B cell (primary cell): ENCODE results near the gene PLEKHO2. TPM values are rescaled to one million over a fixed set of nuclear protein-coding genes. Genes with fewer than 3 reads are reported as not detected.
A peak's percentile ranks its signal among the peaks of the same experiment; 100 is the strongest.

Source experiments
- ATAC-seq: fragments of 200-7000 bp; cut with Tn5 transposase; one replicate; pipeline ENCODE4 v1.10.0; 2021; ENCODE audit warnings: low read depth, mild to moderate bottlenecking, moderate number of reproducible peaks, moderate library complexity
- CTCF ChIA-PET: fragments of 350-600 bp; sonication (Branson Sonifier 250); formaldehyde crosslinking; loops from one replicate; lab custom pipeline; 2021; ENCODE audit warnings: antibody characterized with exemption, inconsistent platforms; lab: Charles Lee
- POLR2A ChIA-PET: fragments of 350-600 bp; sonication (Branson Sonifier 250); formaldehyde crosslinking; loops from one replicate; lab custom pipeline; 2021; ENCODE audit warnings: antibody characterized with exemption; lab: Charles Lee
- DNase-seq: peaks from one replicate; pipeline ENCODE4 v3.0.0; 2013
- H2AFZ ChIP-seq: 2 replicates; pipeline ENCODE4 v1.6.1; 2012; ENCODE audit warnings: mild to moderate bottlenecking, low read depth, low read length; ENCODE audit not compliant: insufficient read depth, poor library complexity, severe bottlenecking
- H3K27ac ChIP-seq, 2 donors: 1 replicate in 1 of 2; 2 replicates in 1 of 2; pipeline ENCODE4 v1.5.1; 2012 to 2013; ENCODE audit warnings: low read length in 2 of 2, mild to moderate bottlenecking in 2 of 2, moderate library complexity in 1 of 2
- H3K27me3 ChIP-seq, 4 experiments: fragments of 200-600 bp in 1 of 4; sonication (generic) in 1 of 4; replicated peaks in 1 of 4; 1 replicate in 2 of 4; 2 replicates in 2 of 4; pipeline versions ENCODE4 v1.6.1 to v1.7.0; 2013 to 2016; ENCODE audit warnings: low read length in 3 of 4, mild to moderate bottlenecking in 2 of 4, mixed read lengths in 1 of 4, moderate library complexity in 1 of 4; ENCODE audit not compliant: insufficient read depth in 4 of 4, control insufficient read depth in 3 of 4; ENCODE audit errors: control extremely low read depth in 1 of 4
- H3K36me3 ChIP-seq, 2 experiments: replicated peaks in 1 of 2; 1 replicate in 1 of 2; 2 replicates in 1 of 2; pipeline versions ENCODE4 v1.6.1 to v1.7.1; 2013; ENCODE audit warnings: low read length in 1 of 2; ENCODE audit not compliant: insufficient read depth in 2 of 2, control insufficient read depth in 1 of 2; ENCODE audit errors: control extremely low read depth in 1 of 2, extremely low read depth in 1 of 2
- H3K4me1 ChIP-seq, 2 donors: fragments of 200-600 bp in 1 of 2; sonication (generic) in 1 of 2; 1 replicate in 1 of 2; 2 replicates in 1 of 2; pipeline versions ENCODE4 v1.5.1 to v1.6.1; 2013 to 2017; ENCODE audit warnings: low read length in 2 of 2; ENCODE audit not compliant: control insufficient read depth in 2 of 2, insufficient read depth in 2 of 2
- H3K4me2 ChIP-seq: replicated peaks from 2 replicates; pipeline ENCODE3; 2012; ENCODE audit warnings: mild to moderate bottlenecking, low read depth, low read length; ENCODE audit not compliant: poor library complexity, severe bottlenecking
- H3K4me3 ChIP-seq, 5 experiments: fragments of 200-600 bp in 1 of 5; sonication (generic) in 1 of 5; 1 replicate in 3 of 5; 2 replicates in 2 of 5; pipeline versions ENCODE4 v1.5.1 to v1.7.0; 2011 to 2016; ENCODE audit warnings: low read length in 4 of 5, mild to moderate bottlenecking in 4 of 5, low read depth in 2 of 5, control low read depth in 1 of 5, moderate library complexity in 1 of 5; ENCODE audit not compliant: insufficient read depth in 1 of 5; ENCODE audit errors: control extremely low read depth in 1 of 5, extremely low read depth in 1 of 5
- H3K79me2 ChIP-seq: fragments of 200-600 bp; sonication (generic); one replicate; pipeline ENCODE4 v1.6.0; 2016; ENCODE audit warnings: low read length; ENCODE audit not compliant: control insufficient read depth, insufficient read depth
- H3K9ac ChIP-seq: fragments of 200-600 bp; sonication (generic); 2 replicates; pipeline ENCODE4 v1.6.1; 2017; ENCODE audit warnings: mild to moderate bottlenecking, low read length, moderate library complexity
- H3K9me3 ChIP-seq, 3 donors: one replicate each; pipeline versions ENCODE4 v1.6.1 to v1.7.1; 2013; ENCODE audit warnings: low read length in 2 of 3; ENCODE audit not compliant: control insufficient read depth in 2 of 3, insufficient read depth in 1 of 3; ENCODE audit errors: control extremely low read depth in 1 of 3
- H4K20me1 ChIP-seq: 2 replicates; pipeline ENCODE4 v1.6.0; 2012; ENCODE audit warnings: mild to moderate bottlenecking, low read length; ENCODE audit not compliant: insufficient read depth, control insufficient read depth, poor library complexity, severe bottlenecking
- H3K27ac Mint-ChIP-seq: one replicate; pipeline ENCODE4 v1.8.0; 2021; ENCODE audit warnings: mixed read lengths
- H3K27me3 Mint-ChIP-seq: one replicate; pipeline ENCODE4 v1.8.0; 2021; ENCODE audit warnings: mixed read lengths
- H3K4me1 Mint-ChIP-seq: one replicate; pipeline ENCODE4 v1.8.0; 2021; ENCODE audit warnings: mixed read lengths
- H3K4me3 Mint-ChIP-seq: one replicate; pipeline ENCODE4 v1.8.0; 2021; ENCODE audit warnings: mixed read lengths
- H3K9me3 Mint-ChIP-seq: one replicate; pipeline ENCODE4 v1.8.0; 2022; ENCODE audit warnings: mixed read lengths; ENCODE audit not compliant: insufficient read depth
- EZH2 ChIP-seq: IDR thresholded peaks from 2 replicates; pipeline ENCODE4 v1.6.1; 2012; ENCODE audit warnings: borderline replicate concordance, low read depth, mild to moderate bottlenecking, moderate library complexity, low read length; ENCODE audit not compliant: insufficient read depth, poor library complexity, severe bottlenecking
- WGBS: methylation state at CpG from one replicate; pipeline ENCODE4 v1.1.5; 2013; ENCODE audit warnings: missing lambda C conversion rate; ENCODE audit not compliant: insufficient coverage; 5-methylcytosine and 5-hydroxymethylcytosine counted together
- intact Hi-C: fragments of 100-400 bp; cut with micrococcal nuclease; formaldehyde crosslinking; loops from one replicate; pipeline ENCODE4 v1.10.0; 2022
- polyA plus RNA-seq: library from polyadenylated mRNA; depleted of rRNA; stranded (reverse); fragments of >200 nt; gene quantifications from 2 replicates; pipeline ENCODE4 v1.2.3, GENCODE V29; 2012
- total RNA-seq, 2 donors: library from RNA; stranded (reverse); fragments of 120-200 nt in 1 of 2; gene quantifications; 1 replicate in 1 of 2; 2 replicates in 1 of 2; pipeline versions ENCODE4 v1.2.3 to v1.2.4, GENCODE V29; 2013 to 2022
- TF ChIP-seq, protein P1 (sequence below): fragments of 200-600 bp; IDR thresholded peaks from one replicate; pipeline ENCODE4 v1.8.0; 2022; ENCODE audit warnings: antibody characterized with exemption, mild to moderate bottlenecking

The PLEKHO2 gene
- total and polyA plus RNA-seq, 2 donors (not counting 1 experiment from before 2014, with no cell fraction given) = 13.7 to 23.1 TPM

DNA sequence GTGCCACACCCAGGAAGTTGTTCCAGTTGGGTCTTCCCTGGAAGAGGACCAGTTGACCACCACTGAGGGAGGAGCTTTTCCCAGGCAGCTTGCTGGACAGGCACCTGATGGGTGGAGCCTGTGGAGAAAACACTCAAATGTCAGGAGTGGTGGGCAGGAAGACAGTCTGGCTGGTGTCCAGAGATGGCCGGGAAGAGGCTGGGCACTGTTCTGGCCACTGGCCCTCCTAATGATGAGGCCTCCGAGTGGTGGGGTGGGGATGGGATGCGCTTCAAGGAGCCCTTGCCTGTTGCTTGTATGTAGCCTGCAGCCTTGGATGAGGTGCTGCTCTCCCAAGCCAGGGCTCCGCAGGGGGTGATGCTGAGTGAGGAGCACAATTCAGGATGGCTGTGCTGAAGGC is 12.3 kb downstream of the PLEKHO2 start:
- Histone ChIP-seq H3K9ac (no peak overlapping the region), H3K4me1 (peaks cover 19 to 38% of the 10 kb centered on the region in 2 donors), H3K27me3 (no peaks in the 10 kb centered on the region), H3K4me3 (no peak overlapping the region), H4K20me1 (peaks cover 86% of the 10 kb centered on the region), H3K36me3 (peaks cover 0 to 78% of the 10 kb centered on the region in 2 experiments), H2AFZ (no peak overlapping the region), H3K79me2 (peaks cover 90% of the 10 kb centered on the region), H3K27ac (no peak overlapping the region), H3K9me3 (no peaks in the 10 kb centered on the region), H3K4me2 (no peak overlapping the region)
- no peak for ATAC-seq
- CTCF ChIA-PET = interaction anchor here (0.5 kb wide), 1 partner anchor 508 kb away, joined by 3 read pairs; no protein-coding TSS in a partner anchor
- Mint-ChIP-seq H3K4me1 (peaks cover 66% of the 10 kb centered on the region), H3K9me3 (no peaks in the 10 kb centered on the region), H3K27me3 (no peaks in the 10 kb centered on the region), H3K4me3 (no peak overlapping the region), H3K27ac (peak overlapping the region; percentile 15)
- WGBS = 65% methylated on average over 3 of the region's 4 CpGs
- no peak for DNase-seq
- POLR2A ChIA-PET = no interaction called here
- intact Hi-C loops = no loop called here
- TF ChIP-seq EZH2 = no peak
- TF ChIP-seq, protein P1, sequence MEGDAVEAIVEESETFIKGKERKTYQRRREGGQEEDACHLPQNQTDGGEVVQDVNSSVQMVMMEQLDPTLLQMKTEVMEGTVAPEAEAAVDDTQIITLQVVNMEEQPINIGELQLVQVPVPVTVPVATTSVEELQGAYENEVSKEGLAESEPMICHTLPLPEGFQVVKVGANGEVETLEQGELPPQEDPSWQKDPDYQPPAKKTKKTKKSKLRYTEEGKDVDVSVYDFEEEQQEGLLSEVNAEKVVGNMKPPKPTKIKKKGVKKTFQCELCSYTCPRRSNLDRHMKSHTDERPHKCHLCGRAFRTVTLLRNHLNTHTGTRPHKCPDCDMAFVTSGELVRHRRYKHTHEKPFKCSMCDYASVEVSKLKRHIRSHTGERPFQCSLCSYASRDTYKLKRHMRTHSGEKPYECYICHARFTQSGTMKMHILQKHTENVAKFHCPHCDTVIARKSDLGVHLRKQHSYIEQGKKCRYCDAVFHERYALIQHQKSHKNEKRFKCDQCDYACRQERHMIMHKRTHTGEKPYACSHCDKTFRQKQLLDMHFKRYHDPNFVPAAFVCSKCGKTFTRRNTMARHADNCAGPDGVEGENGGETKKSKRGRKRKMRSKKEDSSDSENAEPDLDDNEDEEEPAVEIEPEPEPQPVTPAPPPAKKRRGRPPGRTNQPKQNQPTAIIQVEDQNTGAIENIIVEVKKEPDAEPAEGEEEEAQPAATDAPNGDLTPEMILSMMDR = no peak

DNA sequence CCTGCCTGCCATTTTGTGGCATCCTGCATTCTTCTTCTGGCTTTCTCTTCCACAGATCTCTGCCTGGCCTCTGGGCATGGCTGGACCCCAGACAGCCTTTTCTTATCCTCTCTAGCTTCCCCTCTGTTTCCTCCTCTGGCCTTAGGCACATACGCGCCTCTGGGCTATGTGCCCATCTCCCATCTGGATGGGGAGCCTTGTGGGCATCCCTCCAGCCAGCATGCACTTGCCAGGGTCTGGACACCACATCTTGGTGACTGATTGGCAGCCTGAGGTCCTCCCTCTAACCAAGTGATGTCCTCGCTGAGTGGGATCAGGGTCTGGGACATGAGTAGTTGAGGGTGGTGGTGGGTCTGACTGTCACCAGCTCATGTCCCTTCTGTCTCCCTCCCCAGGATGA is 12.8 kb downstream of the PLEKHO2 start:
- 100% methylated on average over 2 of the region's 3 CpGs for WGBS
- H3K4me2 ChIP-seq = no peak overlapping the region
- Mint-ChIP-seq H3K4me1 (peaks cover 66% of the 10 kb centered on the region), H3K27me3 (no peaks in the 10 kb centered on the region), H3K9me3 (no peaks in the 10 kb centered on the region), H3K27ac (peak overlapping the region; percentile 32), H3K4me3 (no peak overlapping the region)
- TF ChIP-seq EZH2 = no peak
- TF ChIP-seq, protein P1 = no peak
- no peak overlapping the region for H3K9ac ChIP-seq
- H3K79me2 ChIP-seq = peaks cover 89% of the 10 kb centered on the region
- ChIA-PET POLR2A (no interaction called here), CTCF (interaction anchor here (0.5 kb wide), 1 partner anchor 508 kb away, joined by 3 read pairs; no protein-coding TSS in a partner anchor)
- ATAC-seq (no peak), DNase-seq (no peak)
- no peak overlapping the region for H3K27ac ChIP-seq
- intact Hi-C loops = no loop called here
- H3K9me3 ChIP-seq = no peaks in the 10 kb centered on the region
- no peak overlapping the region for H3K4me3 ChIP-seq
- peaks cover 0 to 80% of the 10 kb centered on the region in 2 experiments for H3K36me3 ChIP-seq
- no peak overlapping the region for H2AFZ ChIP-seq
- H3K4me1 ChIP-seq = peaks cover 19 to 38% of the 10 kb centered on the region in 2 donors
- peaks cover 91% of the 10 kb centered on the region for H4K20me1 ChIP-seq
- no peaks in the 10 kb centered on the region for H3K27me3 ChIP-seq
